Stomach smooth muscle (tissue), 2 donors: ENCODE measurements around the gene CNTNAP2.
"Not testable (repeated sequence)": the region's sequence is repeated elsewhere in the genome, so short reads cannot be mapped to it uniquely, and the experiment has no call there.

Source experiments
- H3K27ac ChIP-seq: one replicate; pipeline ENCODE4 v1.7.0; 2013; ENCODE audit warnings: mild to moderate bottlenecking, low read length, inconsistent platforms
- H3K27me3 ChIP-seq, 2 donors: one replicate each; pipeline ENCODE4 v1.7.0; 2013; ENCODE audit warnings: low read length in 2 of 2; ENCODE audit not compliant: insufficient read depth in 2 of 2, control insufficient read depth in 1 of 2
- H3K36me3 ChIP-seq, 2 donors: one replicate each; pipeline ENCODE4 v1.7.0; 2013; ENCODE audit warnings: low read length in 2 of 2; ENCODE audit not compliant: control insufficient read depth in 2 of 2, insufficient read depth in 2 of 2
- H3K4me1 ChIP-seq: one replicate; pipeline ENCODE4 v1.7.0; 2013; ENCODE audit warnings: low read length; ENCODE audit not compliant: control insufficient read depth, insufficient read depth
- H3K4me3 ChIP-seq, 2 donors: one replicate each; pipeline ENCODE4 v1.7.0; 2013; ENCODE audit warnings: low read length in 2 of 2
- H3K9ac ChIP-seq, 2 donors: one replicate each; pipeline ENCODE4 v1.7.0; 2013; ENCODE audit warnings: low read length in 2 of 2, mild to moderate bottlenecking in 1 of 2
- H3K9me3 ChIP-seq, 2 donors: one replicate each; pipeline ENCODE4 v1.7.0; 2013; ENCODE audit warnings: low read length in 2 of 2; ENCODE audit not compliant: control insufficient read depth in 2 of 2
- donor health status: healthy.
- donor health status: Pancreatic carcinoma.

Gene CNTNAP2

GRCh38 chr7:147578196-147578595 lies 1461.6 kb downstream of the CNTNAP2 start:
- Histone ChIP-seq H3K27ac (no peak overlapping the region), H3K36me3 (no peaks in the 10 kb centered on the region), H3K9ac (no peak overlapping the region), H3K27me3 (no peaks in the 10 kb centered on the region), H3K4me1 (no peaks in the 10 kb centered on the region), H3K9me3 (no peaks in the 10 kb centered on the region), H3K4me3 (no peak overlapping the region)

- H3K36me3 ChIP-seq = no peaks in the 10 kb centered on the region
- no peaks in the 10 kb centered on the region for H3K9me3 ChIP-seq
- no peak overlapping the region for H3K9ac ChIP-seq
- no peaks in the 10 kb centered on the region for H3K27me3 ChIP-seq
- H3K4me1 ChIP-seq = no peaks in the 10 kb centered on the region
- no peak overlapping the region for H3K4me3 ChIP-seq
- no peak overlapping the region for H3K27ac ChIP-seq
These were observed 1462.5 kb downstream of the CNTNAP2 start for GRCh38 chr7:147579148-147579547.

GRCh38 chr7:147584771-147585193 lies 1468.2 kb downstream of the CNTNAP2 start:
- Histone ChIP-seq H3K27ac (no peak overlapping the region), H3K27me3 (no peaks in the 10 kb centered on the region), H3K36me3 (no peaks in the 10 kb centered on the region), H3K9ac (no peak overlapping the region), H3K4me1 (no peaks in the 10 kb centered on the region), H3K9me3 (no peaks in the 10 kb centered on the region), H3K4me3 (no peak overlapping the region)

- Histone ChIP-seq H3K36me3 (no peaks in the 10 kb centered on the region), H3K27me3 (no peaks in the 10 kb centered on the region), H3K9ac (no peak overlapping the region), H3K4me3 (no peak overlapping the region), H3K4me1 (no peaks in the 10 kb centered on the region), H3K27ac (no peak overlapping the region), H3K9me3 (no peaks in the 10 kb centered on the region)
These were observed 1469.5 kb downstream of the CNTNAP2 start for GRCh38 chr7:147586110-147586509.

- Histone ChIP-seq H3K27ac (no peak overlapping the region), H3K4me1 (no peaks in the 10 kb centered on the region), H3K9ac (no peak overlapping the region), H3K27me3 (no peaks in the 10 kb centered on the region), H3K4me3 (no peak overlapping the region), H3K9me3 (no peaks in the 10 kb centered on the region), H3K36me3 (no peaks in the 10 kb centered on the region)
These were observed 1469.9 kb downstream of the CNTNAP2 start for GRCh38 chr7:147586526-147586925.

GRCh38 chr7:147593271-147594057 lies 1476.9 kb downstream of the CNTNAP2 start:
- Histone ChIP-seq H3K36me3 (no peaks in the 10 kb centered on the region), H3K9ac (no peak overlapping the region), H3K9me3 (no peaks in the 10 kb centered on the region), H3K27ac (no peak overlapping the region), H3K27me3 (no peaks in the 10 kb centered on the region), H3K4me3 (no peak overlapping the region), H3K4me1 (no peaks in the 10 kb centered on the region)

GRCh38 chr7:147595042-147595441 lies 1478.4 kb downstream of the CNTNAP2 start:
- Histone ChIP-seq H3K4me1 (no peaks in the 10 kb centered on the region), H3K36me3 (no peaks in the 10 kb centered on the region), H3K9me3 (peaks cover 0 to 3% of the 10 kb centered on the region in 2 donors), H3K9ac (no peak overlapping the region), H3K27ac (no peak overlapping the region), H3K4me3 (no peak overlapping the region), H3K27me3 (no peaks in the 10 kb centered on the region)

- H3K36me3 ChIP-seq, H3K9me3 ChIP-seq, H3K27ac ChIP-seq, H3K9ac ChIP-seq, H3K4me1 ChIP-seq, H3K4me3 ChIP-seq, H3K27me3 ChIP-seq: not testable (repeated sequence)
These were observed 1482.1 kb downstream of the CNTNAP2 start for GRCh38 chr7:147598687-147599086.

GRCh38 chr7:147605323-147605722 lies 1488.7 kb downstream of the CNTNAP2 start:
- Histone ChIP-seq H3K4me3 (no peak overlapping the region), H3K36me3 (no peaks in the 10 kb centered on the region), H3K27me3 (no peaks in the 10 kb centered on the region), H3K4me1 (no peaks in the 10 kb centered on the region), H3K9ac (no peak overlapping the region), H3K9me3 (peaks cover 0 to 2% of the 10 kb centered on the region in 2 donors), H3K27ac (no peak overlapping the region)

GRCh38 chr7:147607157-147607800 lies 1490.7 kb downstream of the CNTNAP2 start:
- H3K27ac ChIP-seq = no peak overlapping the region
- H3K9me3 ChIP-seq = peaks cover 0 to 2% of the 10 kb centered on the region in 2 donors
- no peaks in the 10 kb centered on the region for H3K36me3 ChIP-seq
- H3K9ac ChIP-seq = no peak overlapping the region
- no peak overlapping the region for H3K4me3 ChIP-seq
- H3K4me1 ChIP-seq = no peaks in the 10 kb centered on the region
- no peaks in the 10 kb centered on the region for H3K27me3 ChIP-seq

GRCh38 chr7:147611431-147611830 lies 1494.8 kb downstream of the CNTNAP2 start:
- Histone ChIP-seq H3K27me3 (no peaks in the 10 kb centered on the region), H3K4me1 (no peaks in the 10 kb centered on the region), H3K9me3 (no peaks in the 10 kb centered on the region), H3K27ac (no peak overlapping the region), H3K9ac (no peak overlapping the region), H3K4me3 (no peak overlapping the region), H3K36me3 (no peaks in the 10 kb centered on the region)
